DND-41 (cell line): ENCODE results near the gene KRR1.

Experiments used
- ATAC-seq: fragments of 200-7000 bp; cut with Tn5 transposase; 3 replicates; pipeline ENCODE4 v1.9.1; 2021; ENCODE audit warnings: low read depth; ENCODE audit not compliant: insufficient read depth
- DNase-seq: peaks from one replicate; pipeline ENCODE4 v3.0.0-alpha.2; 2020
- H2AFZ ChIP-seq: 2 replicates; pipeline ENCODE4 v1.6.0; 2012; ENCODE audit warnings: low read depth, low read length
- H3K27ac ChIP-seq: 2 replicates; pipeline ENCODE4 v1.5.1; 2012; ENCODE audit warnings: low read length, inconsistent platforms
- H3K27me3 ChIP-seq: fragments of 200-600 bp; sonication (generic); 2 replicates; pipeline ENCODE4 v1.6.0; 2012; ENCODE audit warnings: low read length, mild to moderate bottlenecking, inconsistent platforms; ENCODE audit not compliant: insufficient read depth, poor library complexity
- H3K36me3 ChIP-seq: 2 replicates; pipeline ENCODE4 v1.5.1; 2012; ENCODE audit warnings: low read length, inconsistent platforms; ENCODE audit not compliant: insufficient read depth
- H3K4me1 ChIP-seq: 2 replicates; pipeline ENCODE4 v1.5.1; 2012; ENCODE audit warnings: mild to moderate bottlenecking, low read length; ENCODE audit not compliant: insufficient read depth
- H3K4me2 ChIP-seq: 2 replicates; pipeline ENCODE4 v1.6.0; 2012; ENCODE audit warnings: mild to moderate bottlenecking, moderate library complexity, low read length, inconsistent platforms; ENCODE audit not compliant: insufficient read depth
- H3K4me3 ChIP-seq, 2 experiments: fragments of 200-600 bp in 1 of 2; shearing (Covaris generic) in 1 of 2; 2 replicates each; pipeline ENCODE4 v1.5.1; 2012 to 2016; ENCODE audit warnings: inconsistent platforms in 2 of 2, low read length in 2 of 2, mild to moderate bottlenecking in 2 of 2, low read depth in 1 of 2, moderate library complexity in 1 of 2
- H3K79me2 ChIP-seq: 2 replicates; pipeline ENCODE4 v1.6.0; 2012; ENCODE audit warnings: low read length, inconsistent platforms; ENCODE audit not compliant: insufficient read depth
- H3K9ac ChIP-seq: 2 replicates; pipeline ENCODE4 v1.6.0; 2012; ENCODE audit warnings: low read depth, mild to moderate bottlenecking, inconsistent platforms, low read length, moderate library complexity
- H3K9me3 ChIP-seq: 2 replicates; pipeline ENCODE4 v1.5.1; 2012; ENCODE audit warnings: low read length, moderate library complexity, mild to moderate bottlenecking, inconsistent platforms; ENCODE audit not compliant: insufficient read depth, severe bottlenecking
- H4K20me1 ChIP-seq: 2 replicates; pipeline ENCODE4 v1.6.0; 2012; ENCODE audit warnings: low read length; ENCODE audit not compliant: insufficient read depth
- CTCF ChIP-seq: IDR thresholded peaks from 2 replicates; pipeline ENCODE4 v1.5.1; 2012; ENCODE audit warnings: borderline replicate concordance, low read length, moderate library complexity, mild to moderate bottlenecking; ENCODE audit not compliant: poor library complexity, severe bottlenecking; ENCODE audit errors: extremely low read depth
- EZH2 ChIP-seq: IDR thresholded peaks from 3 replicates; pipeline ENCODE4 v1.6.1; 2012; ENCODE audit warnings: borderline replicate concordance, low read depth, mild to moderate bottlenecking, moderate library complexity, low read length, inconsistent platforms; ENCODE audit not compliant: severe bottlenecking

KRR1 gene

GRCh38 chr12:75505706-75506312 is 5.6 kb downstream of the KRR1 start:
- Histone ChIP-seq H3K27ac (no peak overlapping the region), H3K36me3 (peaks cover 77% of the 10 kb centered on the region), H3K79me2 (peaks cover 65% of the 10 kb centered on the region), H2AFZ (no peak overlapping the region), H4K20me1 (no peaks in the 10 kb centered on the region), H3K4me3 (no peak overlapping the region), H3K4me1 (peaks cover 32% of the 10 kb centered on the region), H3K27me3 (no peaks in the 10 kb centered on the region), H3K4me2 (no peak overlapping the region), H3K9ac (no peak overlapping the region), H3K9me3 (no peaks in the 10 kb centered on the region)
- DNase-seq (no peak), ATAC-seq (peak; percentile 71)
- peak; percentile 84 for TF ChIP-seq CTCF
- TF ChIP-seq EZH2 = no peak

GRCh38 chr12:75503866-75504265 is 7.5 kb downstream of the KRR1 start:
- Histone ChIP-seq H3K27me3 (no peaks in the 10 kb centered on the region), H3K4me3 (no peak overlapping the region), H2AFZ (no peak overlapping the region), H3K9ac (no peak overlapping the region), H3K79me2 (peaks cover 46% of the 10 kb centered on the region), H3K9me3 (no peaks in the 10 kb centered on the region), H4K20me1 (no peaks in the 10 kb centered on the region), H3K36me3 (peaks cover 92% of the 10 kb centered on the region), H3K4me2 (no peak overlapping the region), H3K27ac (no peak overlapping the region), H3K4me1 (peaks cover 15% of the 10 kb centered on the region; the same call in 1 of the 2 replicates)
- ATAC-seq (no peak), DNase-seq (no peak)
- no peak for TF ChIP-seq CTCF
- TF ChIP-seq EZH2 = no peak

- Histone ChIP-seq H3K27ac (no peak overlapping the region), H3K4me1 (peaks cover 11% of the 10 kb centered on the region; the same call in 1 of the 2 replicates), H3K79me2 (peaks cover 42% of the 10 kb centered on the region), H3K4me3 (no peak overlapping the region), H3K36me3 (peaks cover 94% of the 10 kb centered on the region), H4K20me1 (no peaks in the 10 kb centered on the region), H2AFZ (no peak overlapping the region), H3K4me2 (no peak overlapping the region), H3K9ac (no peak overlapping the region), H3K9me3 (no peaks in the 10 kb centered on the region), H3K27me3 (no peaks in the 10 kb centered on the region)
- TF ChIP-seq CTCF (no peak), EZH2 (no peak)
- ATAC-seq (no peak), DNase-seq (no peak)
These were observed 8.0 kb downstream of the KRR1 start for GRCh38 chr12:75503459-75503858.
